Endothelial cell of umbilical vein (primary cell): ENCODE results near the gene SLC22A7. TPM values are rescaled to one million over a fixed set of nuclear protein-coding genes. Genes with fewer than 3 reads are reported as not detected.

ENCODE experiments used
- BruUV-seq: library from RNA; stranded (reverse); fragments of 400-500 nt; replicated peaks from 2 replicates; lab custom pipeline; 2021; lab: Mats Ljungman, UMichigan
- CTCF ChIA-PET: fragments of 300-600, 350-600 bp; sonication (Branson Sonifier 250); formaldehyde crosslinking; loops from one replicate; lab custom pipeline; 2021; ENCODE audit warnings: antibody characterized with exemption, inconsistent platforms; lab: Charles Lee
- POLR2A ChIA-PET: fragments of 300-600, 350-600 bp; sonication (Branson Sonifier 250); formaldehyde crosslinking; loops from one replicate; lab custom pipeline; 2021; ENCODE audit warnings: antibody characterized with exemption, inconsistent platforms; lab: Charles Lee
- DNase-seq: peaks from one replicate; pipeline ENCODE4 v3.0.0-alpha.2; 2011; ENCODE audit warnings: low read depth, low spot score
- FAIRE-seq: peaks from 2 replicates; lab custom pipeline; 2011; peaks lifted over from hg19 to GRCh38; lab: Jason Lieb, UNC
- H2AFZ ChIP-seq: 2 replicates; pipeline ENCODE4 v1.6.0; 2012; ENCODE audit warnings: low read depth, low read length, control low read depth, inconsistent platforms
- H3K27ac ChIP-seq: 2 replicates; pipeline ENCODE4 v1.5.1; 2011; ENCODE audit warnings: low read depth, mild to moderate bottlenecking, control low read depth, low read length, moderate library complexity; ENCODE audit not compliant: insufficient read depth
- H3K27me3 ChIP-seq, 2 experiments: 2 replicates each; pipeline versions ENCODE4 v1.6.0 to v1.6.1; 2011; ENCODE audit warnings: low read length in 2 of 2, mixed read lengths in 1 of 2; ENCODE audit not compliant: control insufficient read depth in 2 of 2, insufficient read depth in 2 of 2
- H3K36me3 ChIP-seq, 2 experiments: 2 replicates in 1 of 2; 3 replicates in 1 of 2; pipeline ENCODE4 v1.5.1; 2011; ENCODE audit warnings: low read length in 2 of 2, mild to moderate bottlenecking in 1 of 2, moderate library complexity in 1 of 2; ENCODE audit not compliant: control insufficient read depth in 2 of 2, insufficient read depth in 2 of 2; ENCODE audit errors: extremely low read depth in 1 of 2
- H3K4me1 ChIP-seq: 3 replicates; pipeline ENCODE4 v1.5.1; 2011; ENCODE audit warnings: mild to moderate bottlenecking, low read length; ENCODE audit not compliant: control insufficient read depth, insufficient read depth; ENCODE audit errors: extremely low read depth
- H3K4me2 ChIP-seq: 2 replicates; pipeline ENCODE4 v1.6.1; 2011; ENCODE audit warnings: low read length, control low read depth, mixed read lengths; ENCODE audit not compliant: insufficient read depth
- H3K4me3 ChIP-seq, 3 experiments: fragments of 200-600 bp in 1 of 3; sonication (generic), shearing (Covaris generic) in 1 of 3; replicated peaks in 1 of 3; 2 replicates each; pipeline ENCODE4 v1.5.1; 2011 to 2016; ENCODE audit warnings: control low read depth in 3 of 3, low read length in 3 of 3, mild to moderate bottlenecking in 2 of 3, inconsistent platforms in 1 of 3, low read depth in 1 of 3, moderate library complexity in 1 of 3; ENCODE audit not compliant: insufficient read depth in 1 of 3
- H3K79me2 ChIP-seq: 2 replicates; pipeline ENCODE4 v1.6.0; 2012; ENCODE audit warnings: low read length, inconsistent platforms; ENCODE audit not compliant: control insufficient read depth, insufficient read depth
- H3K9ac ChIP-seq: replicated peaks from 2 replicates; pipeline ENCODE3; 2011; ENCODE audit warnings: low read length, control low read depth; ENCODE audit not compliant: insufficient read depth; ENCODE audit errors: extremely low read depth
- H3K9me1 ChIP-seq: replicated peaks from 3 replicates; pipeline ENCODE4 v1.6.0; 2011; ENCODE audit warnings: mild to moderate bottlenecking, low read length; ENCODE audit not compliant: control insufficient read depth, insufficient read depth; ENCODE audit errors: extremely low read depth
- H3K9me3 ChIP-seq: replicated peaks from 2 replicates; pipeline ENCODE4 v1.5.1; 2012; ENCODE audit warnings: low read length, inconsistent platforms; ENCODE audit not compliant: control insufficient read depth, insufficient read depth
- H4K20me1 ChIP-seq: replicated peaks from 2 replicates; pipeline ENCODE3; 2011; ENCODE audit warnings: mild to moderate bottlenecking, low read length; ENCODE audit not compliant: control insufficient read depth, insufficient read depth; ENCODE audit errors: extremely low read depth
- CTCF ChIP-seq, 2 donors: IDR thresholded peaks; 1 replicate in 1 of 2; 2 replicates in 1 of 2; pipeline ENCODE4 v1.5.1; 2011; ENCODE audit warnings: low read length in 2 of 2, mild to moderate bottlenecking in 2 of 2, moderate library complexity in 2 of 2, control low read depth in 1 of 2, inconsistent platforms in 1 of 2, low read depth in 1 of 2; ENCODE audit not compliant: insufficient read depth in 1 of 2; ENCODE audit errors: extremely low read depth in 1 of 2
- EZH2 ChIP-seq: IDR thresholded peaks from 2 replicates; pipeline ENCODE4 v1.6.1; 2012; ENCODE audit warnings: borderline replicate concordance, low read depth, mild to moderate bottlenecking, moderate library complexity, low read length, inconsistent platforms; ENCODE audit not compliant: severe bottlenecking
- FOS ChIP-seq: IDR thresholded peaks from 2 replicates; pipeline ENCODE4 v1.6.1; 2011; ENCODE audit warnings: mild to moderate bottlenecking, low read length, moderate library complexity, borderline replicate concordance; ENCODE audit not compliant: insufficient read depth
- GATA2 ChIP-seq: IDR thresholded peaks from 2 replicates; pipeline ENCODE4 v1.7.0; 2011; ENCODE audit warnings: low read depth, mild to moderate bottlenecking, moderate library complexity, mixed read lengths, low read length; ENCODE audit not compliant: insufficient read length, insufficient read depth
- JUN ChIP-seq: IDR thresholded peaks from 2 replicates; pipeline ENCODE4 v1.6.1; 2011; ENCODE audit warnings: borderline replicate concordance, low read depth; ENCODE audit not compliant: insufficient read length, insufficient read depth
- MAX ChIP-seq: IDR thresholded peaks from 2 replicates; pipeline ENCODE4 v1.6.1; 2011; ENCODE audit not compliant: insufficient read depth, insufficient read length
- MYC ChIP-seq: IDR thresholded peaks from one replicate; pipeline ENCODE4 v1.6.1; 2011; ENCODE audit warnings: mild to moderate bottlenecking, low read depth, low read length
- POLR2A ChIP-seq: IDR thresholded peaks from 2 replicates; pipeline ENCODE4 v1.6.1; 2012; ENCODE audit warnings: low read depth, mild to moderate bottlenecking, control low read depth, low read length
- POLR2AphosphoS5 ChIP-seq: IDR thresholded peaks from 2 replicates; pipeline ENCODE4 v1.6.1; 2012; ENCODE audit warnings: low read depth, mild to moderate bottlenecking, control low read depth, low read length, moderate library complexity; ENCODE audit not compliant: insufficient read depth
- dilution Hi-C: fragments of 300-500 bp; cut with MboI; formaldehyde crosslinking; loops from one replicate; pipeline ENCODE4 v1.15.0; 2019; ENCODE audit warnings: low sequenced_read_pairs; ENCODE audit not compliant: extremely low pct_ligation_motif_present
- intact Hi-C: fragments of 100-400 bp; cut with micrococcal nuclease; formaldehyde crosslinking; loops from one replicate; pipeline ENCODE4 v1.10.0; 2022
- polyA plus RNA-seq, 4 experiments: library from polyadenylated mRNA; depleted of rRNA in 3 of 4; stranded (reverse) in 3 of 4; unstranded in 1 of 4; fragments of >200 nt; gene quantifications; 2 replicates each; pipeline versions ENCODE4 v1.2.1 to v1.2.3, GENCODE V29; 2011 to 2012; ENCODE audit warnings: missing spikeins in 1 of 4
- total RNA-seq: library from RNA; stranded (reverse); gene quantifications from 2 replicates; pipeline ENCODE4 v1.2.3, GENCODE V29; 2021

Gene SLC22A7
- total and polyA plus RNA-seq, 2 donors (not counting 3 experiments of a cell fraction or from before 2014, with no cell fraction given): not detected

- H3K4me2 ChIP-seq: no peak overlapping the region
- peaks cover 28 to 33% of the 10 kb centered on the region in 2 experiments for H3K27me3 ChIP-seq
- H3K36me3 ChIP-seq: no peaks in the 10 kb centered on the region
- FAIRE-seq (no peak), DNase-seq (no peak)
- no peak overlapping the region for H3K27ac ChIP-seq
- H3K9ac ChIP-seq: no peak overlapping the region
- H2AFZ ChIP-seq: no peak overlapping the region
- no TSS peak for BruUV-seq
- H3K79me2 ChIP-seq: no peaks in the 10 kb centered on the region
- no peaks in the 10 kb centered on the region for H3K9me1 ChIP-seq
- no peaks in the 10 kb centered on the region for H3K9me3 ChIP-seq
- H4K20me1 ChIP-seq: no peaks in the 10 kb centered on the region
- TF ChIP-seq POLR2A (no peak), GATA2 (no peak), JUN (no peak), MAX (no peak), EZH2 (no peak), FOS (no peak), CTCF (IDR thresholded peaks at IDR 0.05; ENCODE audit: extremely low read depth in 1 of 2, insufficient read depth in 1 of 2, low read depth in 1 of 2, low read length in 2 of 2) (no peak), POLR2AphosphoS5 (no peak), MYC (no peak)
- dilution Hi-C loops (no loop called here), intact Hi-C loops (no loop called here)
- ChIA-PET CTCF (interaction anchor here (0.9 to 1.1 kb wide), 2 partner anchors 35 to 51 kb away, joined by 3 to 4 read pairs; partner anchors contain the start of gene DNPH1), POLR2A (no interaction called here)
- no peaks in the 10 kb centered on the region for H3K4me1 ChIP-seq
- H3K4me3 ChIP-seq: no peak overlapping the region
These were observed 17.8 kb upstream of the SLC22A7 start for GRCh38 chr6:43280234-43280633.
